K562 (cell line): Measurements from ENCODE around the gene TMEM178A.

Source experiments
- ZBTB7A ChIP-seq: IDR thresholded peaks from 2 replicates; pipeline ENCODE4 v1.6.1; 2011; ENCODE audit warnings: low read depth, mild to moderate bottlenecking, low read length, moderate library complexity, borderline replicate concordance; ENCODE audit not compliant: control insufficient read depth
- ZC3H4 ChIP-seq: sonication (generic); formaldehyde crosslinking; IDR thresholded peaks from 2 replicates; pipeline ENCODE4 v1.9.0; 2021; ENCODE audit warnings: missing genetic modification reagents, borderline replicate concordance
- ZNF311 ChIP-seq: fragments of 250-450 bp; sonication (Bioruptor Pico); IDR thresholded peaks from 2 replicates; pipeline ENCODE4 v1.4.0; 2020; ENCODE audit warnings: mild to moderate bottlenecking, moderate library complexity
- TF ChIP-seq, protein P1 (sequence below): fragments of 450-650 bp; IDR thresholded peaks from 2 replicates; pipeline ENCODE4 v1.6.1; 2017; ENCODE audit warnings: mild to moderate bottlenecking, moderate library complexity

DNA sequence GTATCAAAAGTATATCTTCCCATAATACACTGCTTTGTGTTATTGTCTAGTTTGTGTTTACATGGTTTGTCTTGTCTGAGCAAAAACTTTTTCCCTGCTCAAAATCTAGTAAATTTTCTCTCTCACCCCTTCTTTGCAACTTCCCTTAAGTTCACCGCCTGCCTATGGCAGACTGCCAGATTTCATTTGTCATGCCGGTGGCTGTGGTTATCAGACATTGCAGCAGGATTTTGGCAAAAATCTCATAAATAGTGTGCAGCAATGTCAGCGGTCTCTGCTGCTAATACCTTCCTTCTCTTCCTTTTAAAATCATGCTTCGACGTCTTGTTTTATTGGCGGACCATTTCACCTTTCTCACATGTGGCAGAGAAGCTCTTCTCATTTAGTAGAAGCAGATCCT is 45.6 kb upstream of the TMEM178A start:
- no peak for TF ChIP-seq ZC3H4 (CRISPR knock-in tag)
- no peak for TF ChIP-seq ZNF311 (CRISPR knock-in tag)
- TF ChIP-seq ZBTB7A = no peak
- TF ChIP-seq, protein P1, sequence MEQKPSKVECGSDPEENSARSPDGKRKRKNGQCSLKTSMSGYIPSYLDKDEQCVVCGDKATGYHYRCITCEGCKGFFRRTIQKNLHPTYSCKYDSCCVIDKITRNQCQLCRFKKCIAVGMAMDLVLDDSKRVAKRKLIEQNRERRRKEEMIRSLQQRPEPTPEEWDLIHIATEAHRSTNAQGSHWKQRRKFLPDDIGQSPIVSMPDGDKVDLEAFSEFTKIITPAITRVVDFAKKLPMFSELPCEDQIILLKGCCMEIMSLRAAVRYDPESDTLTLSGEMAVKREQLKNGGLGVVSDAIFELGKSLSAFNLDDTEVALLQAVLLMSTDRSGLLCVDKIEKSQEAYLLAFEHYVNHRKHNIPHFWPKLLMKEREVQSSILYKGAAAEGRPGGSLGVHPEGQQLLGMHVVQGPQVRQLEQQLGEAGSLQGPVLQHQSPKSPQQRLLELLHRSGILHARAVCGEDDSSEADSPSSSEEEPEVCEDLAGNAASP = no peak
